ENCODE results near the gene RIPK4.

Gene RIPK4

GRCh38 chr21:41760411-41760810 lies 6.4 kb downstream of the RIPK4 start:
- FAIRE-seq (no peak), DNase-seq (ENCODE audit: insufficient read length, low spot score) (no peak)
- TF ChIP-seq, protein P1, sequence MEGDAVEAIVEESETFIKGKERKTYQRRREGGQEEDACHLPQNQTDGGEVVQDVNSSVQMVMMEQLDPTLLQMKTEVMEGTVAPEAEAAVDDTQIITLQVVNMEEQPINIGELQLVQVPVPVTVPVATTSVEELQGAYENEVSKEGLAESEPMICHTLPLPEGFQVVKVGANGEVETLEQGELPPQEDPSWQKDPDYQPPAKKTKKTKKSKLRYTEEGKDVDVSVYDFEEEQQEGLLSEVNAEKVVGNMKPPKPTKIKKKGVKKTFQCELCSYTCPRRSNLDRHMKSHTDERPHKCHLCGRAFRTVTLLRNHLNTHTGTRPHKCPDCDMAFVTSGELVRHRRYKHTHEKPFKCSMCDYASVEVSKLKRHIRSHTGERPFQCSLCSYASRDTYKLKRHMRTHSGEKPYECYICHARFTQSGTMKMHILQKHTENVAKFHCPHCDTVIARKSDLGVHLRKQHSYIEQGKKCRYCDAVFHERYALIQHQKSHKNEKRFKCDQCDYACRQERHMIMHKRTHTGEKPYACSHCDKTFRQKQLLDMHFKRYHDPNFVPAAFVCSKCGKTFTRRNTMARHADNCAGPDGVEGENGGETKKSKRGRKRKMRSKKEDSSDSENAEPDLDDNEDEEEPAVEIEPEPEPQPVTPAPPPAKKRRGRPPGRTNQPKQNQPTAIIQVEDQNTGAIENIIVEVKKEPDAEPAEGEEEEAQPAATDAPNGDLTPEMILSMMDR (IDR thresholded peaks at IDR 0.05; ENCODE audit: insufficient read depth, missing control alignments), result no peak

DNA sequence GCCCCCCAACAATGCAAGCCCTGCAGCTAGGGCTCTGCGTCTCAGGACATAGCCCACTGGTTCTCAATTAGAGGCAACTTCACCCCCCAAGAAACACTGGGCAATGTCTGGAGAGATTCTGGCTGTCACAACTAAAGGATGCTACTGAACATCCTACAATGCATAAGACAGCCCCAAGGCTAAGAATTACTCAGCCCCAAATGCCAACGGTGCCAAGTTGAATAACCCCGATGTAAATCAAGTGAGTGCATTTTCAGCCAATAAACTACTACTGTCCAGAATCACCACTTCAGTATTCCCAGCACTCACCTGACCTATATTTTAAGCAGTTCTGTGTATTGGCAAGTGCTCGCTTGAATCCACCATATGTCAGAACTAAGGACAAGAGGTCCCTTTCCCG lies 6.9 kb downstream of the RIPK4 start:
- TF ChIP-seq, protein P1 (IDR thresholded peaks at IDR 0.05; ENCODE audit: insufficient read depth, missing control alignments), result no peak
- DNase-seq (ENCODE audit: insufficient read length, low spot score), result no peak
- no peak for FAIRE-seq

DNA sequence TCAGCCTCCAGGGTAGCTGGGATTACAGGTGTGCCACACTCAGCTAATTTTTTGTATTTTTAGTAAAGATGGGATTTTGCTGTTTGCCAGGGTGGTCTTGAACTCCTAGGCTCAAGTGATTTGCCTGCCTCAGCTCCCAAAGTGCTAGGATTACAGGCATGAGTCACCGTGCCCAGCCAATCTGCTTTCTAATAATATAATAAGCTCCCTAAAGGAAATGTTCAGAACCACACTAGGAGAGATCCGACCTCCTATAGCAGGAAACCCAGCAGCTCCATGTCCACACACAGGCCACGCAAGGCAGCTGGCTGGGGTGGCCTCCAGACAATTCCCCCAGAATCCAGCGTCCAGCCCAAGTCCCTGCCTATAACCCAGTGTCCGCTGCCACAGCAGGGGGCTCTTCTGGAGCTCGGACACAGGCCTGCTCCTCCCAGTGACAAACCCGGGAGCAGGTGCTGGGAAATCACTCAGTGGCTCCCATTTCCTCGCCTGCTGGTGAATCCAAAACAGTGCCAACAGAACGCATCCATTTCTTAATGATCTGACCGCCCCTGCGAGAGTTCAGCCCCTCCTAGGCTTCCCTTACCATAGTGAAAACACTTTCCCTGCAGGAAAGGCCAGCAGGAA lies 7.5 kb downstream of the RIPK4 start:
- TF ChIP-seq, protein P1 (IDR thresholded peaks at IDR 0.05; ENCODE audit: insufficient read depth, missing control alignments), result no peak
- FAIRE-seq (no peak), DNase-seq (ENCODE audit: insufficient read length, low spot score) (no peak)

- TF ChIP-seq, protein P1 (IDR thresholded peaks at IDR 0.05; ENCODE audit: insufficient read depth, missing control alignments), result no peak
- DNase-seq (ENCODE audit: insufficient read length, low spot score) (no peak), FAIRE-seq (no peak)
These were observed 8.3 kb downstream of the RIPK4 start for GRCh38 chr21:41758550-41758949.

DNA sequence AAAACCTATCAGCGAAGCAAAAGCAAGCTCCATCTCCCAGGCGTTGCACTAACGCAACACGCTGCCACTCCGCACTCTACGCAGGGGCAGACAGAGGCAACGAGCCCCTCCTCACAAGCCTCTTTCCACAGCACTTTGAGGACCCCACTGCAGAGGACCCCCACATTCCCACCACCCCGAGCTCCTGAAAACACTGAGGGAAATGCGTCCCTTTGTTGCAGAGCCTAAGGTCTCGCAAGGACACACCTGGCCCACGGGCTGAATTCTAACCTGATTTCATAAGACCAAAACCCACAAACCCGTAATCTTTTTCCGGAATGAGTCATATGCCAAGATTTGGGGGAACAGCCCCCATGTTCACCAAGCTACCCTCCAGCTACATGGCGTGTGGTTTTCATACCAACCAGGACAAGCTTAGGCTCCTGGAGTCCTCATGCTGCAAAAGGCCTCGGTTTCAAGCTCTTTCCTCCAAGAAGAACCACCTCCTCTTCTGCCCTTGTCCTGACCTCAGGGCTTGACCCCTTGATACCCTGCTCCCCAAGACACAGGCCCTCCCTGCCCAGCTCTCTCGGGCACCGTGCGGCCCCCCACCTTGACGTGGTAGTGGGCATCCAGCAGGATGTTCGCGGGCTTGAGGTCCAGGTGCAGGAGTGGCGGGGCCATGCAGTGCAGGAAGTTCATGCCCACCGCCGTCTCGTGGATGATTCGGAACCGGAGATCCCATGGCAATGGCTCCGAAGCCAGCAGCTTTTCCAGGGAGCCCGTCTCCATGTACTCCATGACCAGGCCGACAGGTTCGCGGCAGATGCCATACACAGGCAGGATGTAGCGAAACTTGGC lies 10.7 kb downstream of the RIPK4 start:
- TF ChIP-seq, protein P1 (IDR thresholded peaks at IDR 0.05; ENCODE audit: insufficient read depth, missing control alignments), result no peak
- no peak for FAIRE-seq

DNA sequence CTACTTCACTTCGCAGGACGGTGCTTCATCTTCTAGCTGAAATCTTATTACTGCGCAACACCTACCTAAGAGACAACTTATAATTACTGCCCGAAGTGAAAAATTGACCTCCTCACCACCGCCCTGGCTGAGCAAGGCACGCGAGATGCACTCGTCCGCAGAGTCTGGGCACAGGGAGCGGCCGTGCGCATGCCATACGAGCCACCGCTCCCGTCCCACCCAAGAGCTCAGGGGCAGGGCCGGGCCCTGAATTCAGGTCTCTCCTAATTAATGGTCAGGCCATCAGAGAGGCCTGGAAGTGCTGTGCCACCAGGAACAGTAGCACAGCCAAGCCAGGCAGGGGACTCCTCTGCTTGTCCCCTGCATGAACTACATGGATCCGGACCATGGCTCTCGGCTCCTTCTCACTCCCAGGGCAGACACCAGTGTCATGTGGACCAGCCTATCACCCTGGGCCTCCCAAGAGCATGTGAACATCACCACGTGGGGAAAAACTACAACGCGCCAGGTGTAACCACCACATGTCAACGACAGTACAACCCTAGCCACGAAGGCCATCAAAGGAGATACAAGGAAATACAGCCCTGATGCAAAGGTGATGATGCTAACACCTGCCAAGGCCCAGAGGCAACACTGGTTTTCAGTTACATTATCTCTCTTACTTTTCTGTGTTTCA lies 11.5 kb downstream of the RIPK4 start:
- DNase-seq (ENCODE audit: insufficient read length, low spot score) (no peak), FAIRE-seq (no peak)
- TF ChIP-seq, protein P1 (IDR thresholded peaks at IDR 0.05; ENCODE audit: insufficient read depth, missing control alignments), result no peak

More for the DNA sequence above, 10.7 kb downstream of the RIPK4 start:
- DNase-seq (ENCODE audit: insufficient read length, low spot score), result no peak
